Skeletal muscle tissue (tissue), 4 donors: ENCODE data around the gene EEF1AKMT2. TPM values are rescaled to one million over a fixed set of nuclear protein-coding genes. Genes with fewer than 3 reads are reported as not detected.
A peak's percentile ranks its signal among the peaks of the same experiment; 100 is the strongest.

Source experiments
- H3K27ac ChIP-seq: one replicate; pipeline ENCODE4 v1.7.0; 2013; ENCODE audit warnings: mild to moderate bottlenecking, low read depth, low read length, inconsistent platforms
- H3K27me3 ChIP-seq, 3 donors: one replicate each; pipeline ENCODE4 v1.7.0; 2013; ENCODE audit warnings: low read length in 3 of 3; ENCODE audit not compliant: control insufficient read depth in 3 of 3, insufficient read depth in 3 of 3
- H3K36me3 ChIP-seq, 3 donors: one replicate each; pipeline ENCODE4 v1.7.0; 2013; ENCODE audit warnings: low read length in 3 of 3; ENCODE audit not compliant: control insufficient read depth in 3 of 3, insufficient read depth in 3 of 3
- H3K4me1 ChIP-seq, 3 donors: one replicate each; pipeline ENCODE4 v1.7.0; 2013; ENCODE audit warnings: low read length in 3 of 3, mild to moderate bottlenecking in 3 of 3; ENCODE audit not compliant: control insufficient read depth in 3 of 3, insufficient read depth in 3 of 3
- H3K4me3 ChIP-seq, 3 donors: one replicate each; pipeline ENCODE4 v1.7.0; 2013; ENCODE audit warnings: low read length in 3 of 3
- H3K9ac ChIP-seq, 3 donors: one replicate each; pipeline ENCODE4 v1.7.0; 2013; ENCODE audit warnings: low read length in 3 of 3, mild to moderate bottlenecking in 3 of 3, moderate library complexity in 2 of 3, low read depth in 1 of 3
- H3K9me3 ChIP-seq, 3 donors: one replicate each; pipeline ENCODE4 v1.7.0; 2013; ENCODE audit warnings: low read length in 3 of 3; ENCODE audit not compliant: control insufficient read depth in 3 of 3
- total RNA-seq: library from RNA; depleted of rRNA; stranded (reverse); fragments of >200 nt; gene quantifications from one replicate; pipeline ENCODE4 v1.2.3, GENCODE V29; 2014
- donor health status: Osteomylitis.

EEF1AKMT2 gene
- total RNA-seq, 1 donor from 2014 or later: 14.1 TPM

GRCh38 chr10:124724279-124725027 lies 67.2 kb downstream of the EEF1AKMT2 start:
- peak overlapping the region; percentile 51 to 76 (median 68) for H3K9ac ChIP-seq
- H3K27ac ChIP-seq: peak overlapping the region; percentile 58

GRCh38 chr10:124723826-124724225 lies 67.9 kb downstream of the EEF1AKMT2 start:
- H3K9ac ChIP-seq: peak overlapping the region; percentile 51 to 76 (median 68)
- peak overlapping the region; percentile 12 to 19 (median 17) for H3K4me3 ChIP-seq
- H3K9me3 ChIP-seq: no peaks in the 10 kb centered on the region
- peaks cover 0 to 4% (median 2%) of the 10 kb centered on the region in 3 donors for H3K36me3 ChIP-seq
- no peaks in the 10 kb centered on the region for H3K27me3 ChIP-seq
- H3K27ac ChIP-seq: peak overlapping the region; percentile 58
- peaks cover 85 to 90% (median 86%) of the 10 kb centered on the region in 3 donors for H3K4me1 ChIP-seq

More at GRCh38 chr10:124724279-124725027, 67.2 kb downstream of the EEF1AKMT2 start:
- no peaks in the 10 kb centered on the region for H3K27me3 ChIP-seq
- H3K4me1 ChIP-seq: peaks cover 85 to 90% (median 86%) of the 10 kb centered on the region in 3 donors
- no peaks in the 10 kb centered on the region for H3K9me3 ChIP-seq
- peaks cover 0 to 4% (median 2%) of the 10 kb centered on the region in 3 donors for H3K36me3 ChIP-seq
- peak overlapping the region in 1 of 3 donors; percentile 22 for H3K4me3 ChIP-seq

GRCh38 chr10:124722798-124723783 lies 68.6 kb downstream of the EEF1AKMT2 start:
- Histone ChIP-seq H3K9ac (peak overlapping the region; percentile 51 to 76 (median 68)), H3K4me3 (peak overlapping the region in 1 of 3 donors; percentile 17)

GRCh38 chr10:124721330-124722045 lies 70.2 kb downstream of the EEF1AKMT2 start:
- H3K9ac ChIP-seq: peak overlapping the region; percentile 8 to 71 (median 35)
- peak overlapping the region; percentile 15 to 32 (median 17) for H3K4me3 ChIP-seq
- H3K9me3 ChIP-seq: no peaks in the 10 kb centered on the region
- peaks cover 0 to 4% (median 2%) of the 10 kb centered on the region in 3 donors for H3K36me3 ChIP-seq
- no peaks in the 10 kb centered on the region for H3K27me3 ChIP-seq
- H3K27ac ChIP-seq: peak overlapping the region; percentile 81
- H3K4me1 ChIP-seq: peaks cover 85 to 92% (median 88%) of the 10 kb centered on the region in 3 donors

More at GRCh38 chr10:124722798-124723783, 68.6 kb downstream of the EEF1AKMT2 start:
- Histone ChIP-seq H3K27ac (peak overlapping the region; percentile 58), H3K27me3 (no peaks in the 10 kb centered on the region), H3K4me1 (peaks cover 85 to 90% (median 86%) of the 10 kb centered on the region in 3 donors), H3K9me3 (no peaks in the 10 kb centered on the region), H3K36me3 (peaks cover 0 to 4% (median 2%) of the 10 kb centered on the region in 3 donors)

- Histone ChIP-seq H3K27me3 (no peaks in the 10 kb centered on the region), H3K4me3 (no peak overlapping the region), H3K27ac (peak overlapping the region; percentile 55), H3K9me3 (no peaks in the 10 kb centered on the region), H3K4me1 (peaks cover 73 to 76% (median 76%) of the 10 kb centered on the region in 3 donors), H3K9ac (peak overlapping the region in 1 of 3 donors; percentile 45), H3K36me3 (no peaks in the 10 kb centered on the region)
Observed at GRCh38 chr10:124719213-124719851, 72.4 kb downstream of the EEF1AKMT2 start.

GRCh38 chr10:124717911-124718741 lies 73.6 kb downstream of the EEF1AKMT2 start:
- H3K27ac ChIP-seq: peak overlapping the region; percentile 59
- H3K4me1 ChIP-seq: peaks cover 68 to 73% (median 68%) of the 10 kb centered on the region in 3 donors
- peak overlapping the region in 2 of 3 donors; percentile 29 to 44 for H3K4me3 ChIP-seq
- no peaks in the 10 kb centered on the region for H3K27me3 ChIP-seq
- no peaks in the 10 kb centered on the region for H3K36me3 ChIP-seq
- H3K9me3 ChIP-seq: no peaks in the 10 kb centered on the region
- peak overlapping the region in 2 of 3 donors; percentile 15 to 50 for H3K9ac ChIP-seq

- H3K27ac ChIP-seq: peak overlapping the region; percentile 59
- H3K27me3 ChIP-seq: no peaks in the 10 kb centered on the region
- H3K36me3 ChIP-seq: no peaks in the 10 kb centered on the region
- H3K9me3 ChIP-seq: no peaks in the 10 kb centered on the region
- H3K9ac ChIP-seq: no peak overlapping the region
- H3K4me1 ChIP-seq: peaks cover 65 to 67% (median 66%) of the 10 kb centered on the region in 3 donors
- no peak overlapping the region for H3K4me3 ChIP-seq
Observed at GRCh38 chr10:124717041-124717757, 74.5 kb downstream of the EEF1AKMT2 start.

GRCh38 chr10:124716369-124716768 lies 75.3 kb downstream of the EEF1AKMT2 start:
- Histone ChIP-seq H3K4me3 (no peak overlapping the region), H3K4me1 (peaks cover 58 to 59% (median 58%) of the 10 kb centered on the region in 3 donors), H3K27me3 (no peaks in the 10 kb centered on the region), H3K9ac (peak overlapping the region in 1 of 3 donors; percentile 8), H3K9me3 (no peaks in the 10 kb centered on the region), H3K36me3 (no peaks in the 10 kb centered on the region), H3K27ac (no peak overlapping the region)
